Adrenal gland (tissue), 12 donors: ENCODE data around the gene FBXO40. TPM values are rescaled to one million over a fixed set of nuclear protein-coding genes. Genes with fewer than 3 reads are reported as not detected.

Source experiments
- DNase-seq, 7 donors: peaks; one replicate each; pipeline ENCODE4 v3.0.0-alpha.2; 2019 to 2020
- H3K27ac ChIP-seq, 5 donors: fragments of 200-600 bp; sonication (generic) in 4 of 5; 1 replicate in 3 of 5; 2 replicates in 2 of 5; pipeline versions ENCODE4 v1.5.1 to v1.8.0; 2016 to 2020; ENCODE audit warnings: mild to moderate bottlenecking in 1 of 5
- H3K27me3 ChIP-seq: fragments of 200-600 bp; 2 replicates; pipeline ENCODE4 v1.8.0; 2021
- H3K36me3 ChIP-seq, 2 donors: fragments of 200-600 bp; replicated peaks in 1 of 2; 1 replicate in 1 of 2; 2 replicates in 1 of 2; pipeline versions ENCODE4 v1.5.1 to v1.8.0; 2018 to 2022
- H3K4me1 ChIP-seq, 2 donors: fragments of 200-600 bp; replicated peaks in 1 of 2; 1 replicate in 1 of 2; 2 replicates in 1 of 2; pipeline versions ENCODE4 v1.5.1 to v1.8.0; 2018 to 2021
- H3K4me3 ChIP-seq, 4 donors: fragments of 200-600 bp; sonication (generic) in 3 of 4; one replicate each; pipeline ENCODE4 v1.5.1; 2016 to 2018
- H3K9me3 ChIP-seq, 3 donors: fragments of 200-600 bp; sonication (generic) in 1 of 3; replicated peaks in 1 of 3; 1 replicate in 2 of 3; 2 replicates in 1 of 3; pipeline versions ENCODE4 v1.5.1 to v1.8.0; 2016 to 2021
- POLR2A ChIP-seq, 2 donors: fragments of 450-650 bp; IDR thresholded peaks; one replicate each; pipeline ENCODE4 v1.6.1; 2017; ENCODE audit warnings: antibody characterized with exemption in 2 of 2, mild to moderate bottlenecking in 2 of 2, moderate library complexity in 1 of 2
- WGBS, 4 donors: extraction: QIAGEN DNeasy Blood & Tissue Kit in 2 of 4; methylation state at CpG; one replicate each; pipeline versions ENCODE4 v1.1.5 to v1.1.7; 2013 to 2017; 5-methylcytosine and 5-hydroxymethylcytosine counted together
- intact Hi-C, 2 donors: fragments of 100-400 bp; cut with DNase I; formaldehyde crosslinking; loops; one replicate each; pipeline versions ENCODE4 v1.14.1 to v1.15.0; 2022 to 2023
- polyA plus RNA-seq, 3 donors: library from polyadenylated mRNA; stranded (reverse); fragments of 200-250 nt in 2 of 3; fragments of 350-450 nt in 1 of 3; fragmentation: Illumina TruSeq in 1 of 3; extraction: RNeasy Lipid Tissue Mini Kit (QIAGEN cat#74804) in 1 of 3; gene quantifications; one replicate each; pipeline ENCODE4 v1.2.3, GENCODE V29; 2013 to 2014
- total RNA-seq, 9 donors: library from RNA; depleted of rRNA in 4 of 9; stranded (reverse); fragments of >200 nt in 4 of 9; fragments of 120-200 nt in 1 of 9; fragmentation: NEBNext Ultra II Directional in 1 of 9; extraction: Animal tissue kit (Norgen Biotek cat#: 25700) in 1 of 9; gene quantifications; one replicate each; pipeline versions ENCODE4 v1.1.0 to v1.2.4, GENCODE V29; 2013 to 2023
- TF ChIP-seq, protein P1 (sequence below), 6 experiments: fragments of 450-650 bp in 4 of 6; fragments of 200-600 bp in 2 of 6; sonication (generic) in 1 of 6; IDR thresholded peaks; 1 replicate in 5 of 6; 2 replicates in 1 of 6; pipeline versions ENCODE4 v1.5.1 to v1.8.0; 2016 to 2021; ENCODE audit warnings: antibody characterized with exemption in 6 of 6, mild to moderate bottlenecking in 2 of 6, moderate library complexity in 1 of 6
- donor health status: healthy with polysubstance abuse.
- donor health status: Bipolar disorder and iron deficiency.
- donor health status: DM: yes; HTN: yes; CAD: no.
- donor health status: DM: no; HTN: no; CAD: no.
- donor health status: DM: no; HTN: no; CAD: no.
- donor health status: DM: yes; HTN: yes; CAD: no.

The FBXO40 gene
- total and polyA plus RNA-seq, 12 donors = under 0.01 to 1.00 (median 0.09) TPM; not detected in 5

- no peak for DNase-seq
- intact Hi-C loops = no loop called here
- H3K9me3 ChIP-seq = no peaks in the 10 kb centered on the region
- TF ChIP-seq, protein P1, sequence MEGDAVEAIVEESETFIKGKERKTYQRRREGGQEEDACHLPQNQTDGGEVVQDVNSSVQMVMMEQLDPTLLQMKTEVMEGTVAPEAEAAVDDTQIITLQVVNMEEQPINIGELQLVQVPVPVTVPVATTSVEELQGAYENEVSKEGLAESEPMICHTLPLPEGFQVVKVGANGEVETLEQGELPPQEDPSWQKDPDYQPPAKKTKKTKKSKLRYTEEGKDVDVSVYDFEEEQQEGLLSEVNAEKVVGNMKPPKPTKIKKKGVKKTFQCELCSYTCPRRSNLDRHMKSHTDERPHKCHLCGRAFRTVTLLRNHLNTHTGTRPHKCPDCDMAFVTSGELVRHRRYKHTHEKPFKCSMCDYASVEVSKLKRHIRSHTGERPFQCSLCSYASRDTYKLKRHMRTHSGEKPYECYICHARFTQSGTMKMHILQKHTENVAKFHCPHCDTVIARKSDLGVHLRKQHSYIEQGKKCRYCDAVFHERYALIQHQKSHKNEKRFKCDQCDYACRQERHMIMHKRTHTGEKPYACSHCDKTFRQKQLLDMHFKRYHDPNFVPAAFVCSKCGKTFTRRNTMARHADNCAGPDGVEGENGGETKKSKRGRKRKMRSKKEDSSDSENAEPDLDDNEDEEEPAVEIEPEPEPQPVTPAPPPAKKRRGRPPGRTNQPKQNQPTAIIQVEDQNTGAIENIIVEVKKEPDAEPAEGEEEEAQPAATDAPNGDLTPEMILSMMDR (IDR thresholded peaks at IDR 0.05) = no peak
- TF ChIP-seq POLR2A (IDR thresholded peaks at IDR 0.05) = no peak
- H3K27ac ChIP-seq = no peak overlapping the region
- no peaks in the 10 kb centered on the region for H3K4me1 ChIP-seq
- no peaks in the 10 kb centered on the region for H3K27me3 ChIP-seq
- H3K4me3 ChIP-seq = no peak overlapping the region
- 74 to 85% (median 79%) methylated on average over 14 of the region's 14 CpGs for WGBS, 4 donors
- H3K36me3 ChIP-seq = no peaks in the 10 kb centered on the region
These were observed 31.1 kb downstream of the FBXO40 start for GRCh38 chr3:121624147-121624899.

DNA sequence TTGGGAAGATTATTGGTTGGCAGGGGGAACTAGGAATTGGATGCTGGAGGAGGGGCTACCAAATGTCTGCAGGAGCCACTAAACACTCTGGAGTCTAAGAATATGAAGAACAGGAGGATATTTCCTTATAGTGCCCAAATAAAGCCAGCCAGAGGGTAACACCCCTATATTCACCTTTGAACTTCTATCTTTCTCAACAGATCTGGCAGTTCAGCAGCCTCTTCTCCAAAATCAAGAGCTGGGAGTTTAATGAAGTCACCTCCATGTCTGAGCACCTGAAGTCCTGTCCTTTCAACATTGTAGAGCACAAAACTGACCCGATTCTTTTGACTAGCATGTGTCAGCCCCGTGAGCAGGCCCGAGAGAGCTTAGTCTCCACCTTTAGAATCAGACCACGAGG is 33.3 kb downstream of the FBXO40 start:
- TF ChIP-seq, protein P1 (IDR thresholded peaks at IDR 0.05) = no peak
- no peak for TF ChIP-seq POLR2A (IDR thresholded peaks at IDR 0.05)
- no peak for DNase-seq
- no peak overlapping the region for H3K27ac ChIP-seq
- H3K9me3 ChIP-seq = no peaks in the 10 kb centered on the region
- H3K4me1 ChIP-seq = no peaks in the 10 kb centered on the region
- no peak overlapping the region for H3K4me3 ChIP-seq
- no peaks in the 10 kb centered on the region for H3K36me3 ChIP-seq
- intact Hi-C loops = no loop called here
- 88 to 100% (median 95%) methylated on average over 4 of the region's 4 CpGs for WGBS, 4 donors
- H3K27me3 ChIP-seq = no peaks in the 10 kb centered on the region

DNA sequence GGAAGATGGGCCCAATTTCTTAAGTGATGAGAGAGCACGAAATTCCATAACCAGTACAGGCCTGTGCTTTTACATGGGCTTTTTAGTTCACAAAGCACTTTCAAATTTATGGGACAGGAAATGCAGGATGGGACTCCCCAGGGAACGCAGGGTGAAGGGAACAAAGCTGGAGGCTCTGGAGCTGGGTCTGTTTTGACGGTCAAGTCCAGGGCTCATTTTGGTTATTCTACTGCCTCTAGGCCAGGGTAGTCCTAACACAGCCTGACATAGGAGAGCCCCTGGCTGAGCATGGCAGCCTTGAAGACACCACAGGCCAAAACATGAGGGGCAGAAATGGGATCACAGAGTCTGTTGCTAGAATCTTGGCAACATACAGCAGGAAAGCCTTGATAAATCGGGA is 34.0 kb downstream of the FBXO40 start:
- TF ChIP-seq POLR2A (IDR thresholded peaks at IDR 0.05) = no peak
- TF ChIP-seq, protein P1 (IDR thresholded peaks at IDR 0.05) = no peak
- Histone ChIP-seq H3K4me3 (no peak overlapping the region), H3K27ac (no peak overlapping the region), H3K36me3 (no peaks in the 10 kb centered on the region), H3K27me3 (no peaks in the 10 kb centered on the region), H3K9me3 (no peaks in the 10 kb centered on the region), H3K4me1 (no peaks in the 10 kb centered on the region)
- intact Hi-C loops = no loop called here
- DNase-seq = no peak
- WGBS, 4 donors = 70 to 83% (median 79%) methylated on average over 4 of the region's 4 CpGs

GRCh38 chr3:121627622-121628021 is 34.4 kb downstream of the FBXO40 start:
- intact Hi-C loops = no loop called here
- H3K36me3 ChIP-seq = no peaks in the 10 kb centered on the region
- WGBS, 4 donors = 64 to 78% (median 70%) methylated on average over 3 of the region's 3 CpGs
- H3K9me3 ChIP-seq = no peaks in the 10 kb centered on the region
- no peak overlapping the region for H3K4me3 ChIP-seq
- no peak for TF ChIP-seq POLR2A (IDR thresholded peaks at IDR 0.05)
- TF ChIP-seq, protein P1 (IDR thresholded peaks at IDR 0.05) = no peak
- no peaks in the 10 kb centered on the region for H3K4me1 ChIP-seq
- H3K27ac ChIP-seq = peak overlapping the region in 1 of 5 donors; percentile 61
- H3K27me3 ChIP-seq = no peaks in the 10 kb centered on the region
- DNase-seq = no peak
